ENCODE data around the gene EPB41. TPM values are rescaled to one million over a fixed set of nuclear protein-coding genes. Genes with fewer than 3 reads are reported as not detected.
A peak's percentile ranks its signal among the peaks of the same experiment; 100 is the strongest.

Gene EPB41
- total and polyA plus RNA-seq, 7 donors, result 13.2 to 35.1 (median 27.1) TPM

DNA sequence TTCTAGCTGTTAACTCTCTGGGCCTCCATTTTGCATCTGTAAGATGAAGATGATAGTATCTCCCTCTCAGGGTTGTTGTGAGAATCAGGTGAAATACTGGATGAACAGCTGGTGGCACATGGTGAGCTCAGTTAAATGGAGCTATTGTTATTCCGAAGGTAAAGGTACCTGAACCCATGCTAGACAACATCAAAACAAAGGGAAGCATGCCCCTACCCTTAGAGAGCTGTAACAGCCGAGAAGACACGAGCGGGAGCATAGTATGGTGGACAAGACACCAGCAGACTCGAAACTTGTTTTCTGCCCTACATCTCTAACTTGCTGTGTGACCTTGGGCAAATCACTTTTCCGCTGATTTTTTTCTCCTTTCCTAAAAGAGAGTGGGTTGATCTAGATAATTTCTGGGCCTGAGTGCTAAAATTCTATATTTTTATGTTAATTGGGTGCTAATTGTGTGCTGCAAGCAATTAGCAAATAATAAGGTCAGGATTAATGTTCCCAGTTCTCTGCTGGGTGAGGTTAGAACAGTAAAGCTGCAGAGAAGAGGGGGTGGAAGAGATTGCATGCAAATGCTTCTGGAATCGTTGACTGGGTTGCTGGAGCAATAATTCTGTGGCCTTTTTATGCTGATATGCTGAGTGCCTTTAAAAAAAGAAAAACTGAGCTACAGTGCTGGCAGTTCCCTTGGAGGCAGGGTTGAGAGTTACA is 198.5 kb downstream of the EPB41 start:
- DNase-seq, result no peak
- no peak for TF ChIP-seq EP300 (IDR thresholded peaks at IDR 0.05)
- peaks cover 0 to 5% (median 0%) of the 10 kb centered on the region in 4 donors for H3K4me1 ChIP-seq
- H3K36me3 ChIP-seq, result peaks cover 0 to 22% (median 0%) of the 10 kb centered on the region in 4 donors
- WGBS, 2 donors, result 88 to 89% methylated on average over 7 of the region's 7 CpGs
- H3K4me3 ChIP-seq, result no peak overlapping the region
- no peaks in the 10 kb centered on the region for H3K9me3 ChIP-seq
- H3K27ac ChIP-seq, result no peak overlapping the region
- intact Hi-C loops (cut with DNase I), result no loop called here
- H3K27me3 ChIP-seq, result no peaks in the 10 kb centered on the region

DNA sequence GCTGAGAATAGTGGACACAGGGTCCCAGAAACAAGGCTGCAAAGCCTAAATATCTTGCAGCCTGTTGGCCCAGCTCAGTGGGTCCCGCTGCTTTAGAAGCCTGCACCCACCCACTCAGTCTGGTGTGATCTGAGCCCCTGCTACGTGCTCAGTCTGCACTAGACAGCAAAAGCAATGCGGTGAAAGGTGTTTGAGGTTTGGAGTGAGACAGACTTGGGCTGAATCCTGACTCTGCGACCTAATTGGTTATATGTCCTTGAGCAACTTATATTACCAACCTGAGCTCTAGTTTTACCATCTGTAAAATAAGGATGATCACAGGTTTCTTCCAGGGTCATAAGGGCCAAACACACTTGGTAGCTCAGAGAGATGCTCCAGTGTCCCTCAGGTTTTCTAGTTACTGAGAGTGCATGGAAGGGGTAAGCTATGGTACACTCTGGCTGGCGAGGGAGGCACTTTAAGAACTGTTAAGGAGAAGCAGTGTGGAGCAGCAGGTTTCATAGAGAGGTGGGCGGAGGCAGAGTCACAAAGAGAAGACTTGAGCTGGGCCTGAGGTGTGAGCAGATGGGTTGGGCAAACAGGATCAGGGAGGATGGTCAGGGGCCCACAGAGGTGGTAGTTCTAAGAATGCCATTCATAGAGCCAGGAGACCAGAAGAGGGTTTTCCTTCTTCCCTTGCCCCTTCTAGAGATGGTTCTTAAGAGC is 199.2 kb downstream of the EPB41 start:
- TF ChIP-seq, protein P1, sequence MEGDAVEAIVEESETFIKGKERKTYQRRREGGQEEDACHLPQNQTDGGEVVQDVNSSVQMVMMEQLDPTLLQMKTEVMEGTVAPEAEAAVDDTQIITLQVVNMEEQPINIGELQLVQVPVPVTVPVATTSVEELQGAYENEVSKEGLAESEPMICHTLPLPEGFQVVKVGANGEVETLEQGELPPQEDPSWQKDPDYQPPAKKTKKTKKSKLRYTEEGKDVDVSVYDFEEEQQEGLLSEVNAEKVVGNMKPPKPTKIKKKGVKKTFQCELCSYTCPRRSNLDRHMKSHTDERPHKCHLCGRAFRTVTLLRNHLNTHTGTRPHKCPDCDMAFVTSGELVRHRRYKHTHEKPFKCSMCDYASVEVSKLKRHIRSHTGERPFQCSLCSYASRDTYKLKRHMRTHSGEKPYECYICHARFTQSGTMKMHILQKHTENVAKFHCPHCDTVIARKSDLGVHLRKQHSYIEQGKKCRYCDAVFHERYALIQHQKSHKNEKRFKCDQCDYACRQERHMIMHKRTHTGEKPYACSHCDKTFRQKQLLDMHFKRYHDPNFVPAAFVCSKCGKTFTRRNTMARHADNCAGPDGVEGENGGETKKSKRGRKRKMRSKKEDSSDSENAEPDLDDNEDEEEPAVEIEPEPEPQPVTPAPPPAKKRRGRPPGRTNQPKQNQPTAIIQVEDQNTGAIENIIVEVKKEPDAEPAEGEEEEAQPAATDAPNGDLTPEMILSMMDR (IDR thresholded peaks at IDR 0.05), result no peak
- TF ChIP-seq EP300 (IDR thresholded peaks at IDR 0.05) (no peak), POLR2A (IDR thresholded peaks at IDR 0.05) (no peak), POLR2AphosphoS5 (IDR thresholded peaks at IDR 0.05) (no peak)
- Histone ChIP-seq H3K4me3 (no peak overlapping the region), H3K36me3 (peaks cover 0 to 22% (median 0%) of the 10 kb centered on the region in 4 donors), H3K4me1 (peaks cover under 1 to 5% (median 4%) of the 10 kb centered on the region in 4 donors), H3K9me3 (no peaks in the 10 kb centered on the region), H3K27me3 (no peaks in the 10 kb centered on the region), H3K27ac (no peak overlapping the region)
- 77 to 80% methylated on average over 6 of the region's 6 CpGs for WGBS, 2 donors
- intact Hi-C loops (cut with DNase I), result no loop called here
- no peak for DNase-seq

DNA sequence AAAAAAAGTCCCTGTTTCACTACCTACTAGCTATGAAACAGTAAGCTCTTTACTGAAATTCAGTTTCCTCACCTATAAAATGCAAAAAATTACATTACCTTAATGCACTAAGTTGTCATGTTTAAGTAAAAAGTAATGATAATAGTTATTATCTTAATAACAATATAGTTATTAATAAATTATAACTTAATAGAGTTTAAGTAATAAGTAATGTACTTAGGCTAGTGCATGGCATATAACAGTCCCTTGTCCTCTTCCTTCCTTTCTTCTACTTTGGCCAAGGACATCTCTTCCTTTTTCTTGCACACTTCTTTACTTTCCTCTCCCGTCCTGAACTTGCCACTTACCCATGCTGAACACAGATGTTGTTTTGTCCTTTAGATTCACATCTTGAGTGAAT is 200.3 kb downstream of the EPB41 start:
- no peak overlapping the region for H3K27ac ChIP-seq
- WGBS, 2 donors, result 91 to 94% methylated on average over 1 of the region's 1 CpG
- TF ChIP-seq POLR2AphosphoS5 (IDR thresholded peaks at IDR 0.05) (no peak), EP300 (IDR thresholded peaks at IDR 0.05) (no peak), POLR2A (IDR thresholded peaks at IDR 0.05) (no peak)
- TF ChIP-seq, protein P1 (IDR thresholded peaks at IDR 0.05), result no peak
- H3K4me3 ChIP-seq, result no peak overlapping the region
- intact Hi-C loops (cut with DNase I), result no loop called here
- no peaks in the 10 kb centered on the region for H3K9me3 ChIP-seq
- peaks cover 5 to 16% (median 12%) of the 10 kb centered on the region in 4 donors for H3K4me1 ChIP-seq
- no peaks in the 10 kb centered on the region for H3K27me3 ChIP-seq
- no peak for DNase-seq
- peaks cover 0 to 14% (median 0%) of the 10 kb centered on the region in 4 donors for H3K36me3 ChIP-seq

DNA sequence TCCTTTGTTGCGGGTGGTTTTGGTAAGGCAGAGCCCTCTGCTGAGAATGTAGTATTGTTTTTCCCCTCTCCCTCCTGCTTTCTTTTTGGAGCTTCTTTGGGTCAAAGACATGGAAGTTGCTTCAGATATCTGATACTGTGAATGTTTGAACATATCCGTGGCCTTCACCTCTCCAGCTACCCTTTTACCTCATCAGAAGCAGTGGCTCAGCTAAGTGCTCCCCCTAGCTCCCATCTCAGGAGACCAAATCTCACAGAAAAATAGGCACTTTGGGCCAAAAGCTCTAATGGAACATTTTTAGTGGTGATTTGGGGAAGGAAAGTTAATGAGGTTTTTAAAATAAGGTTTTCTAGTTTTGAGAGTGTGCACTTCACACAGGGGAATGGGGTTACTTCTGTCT is 203.0 kb downstream of the EPB41 start:
- intact Hi-C loops (cut with DNase I), result no loop called here
- TF ChIP-seq POLR2A (IDR thresholded peaks at IDR 0.05), result no peak
- TF ChIP-seq, protein P1 (IDR thresholded peaks at IDR 0.05), result no peak
- no peak for TF ChIP-seq POLR2AphosphoS5 (IDR thresholded peaks at IDR 0.05)
- TF ChIP-seq EP300 (IDR thresholded peaks at IDR 0.05), result no peak
- Histone ChIP-seq H3K4me1 (peaks cover 0 to 42% (median 36%) of the 10 kb centered on the region in 4 donors), H3K4me3 (no peak overlapping the region), H3K9me3 (no peaks in the 10 kb centered on the region), H3K27ac (peak overlapping the region in 2 of 4 donors; percentile 25 to 99), H3K27me3 (no peaks in the 10 kb centered on the region), H3K36me3 (peaks cover 0 to 6% (median 0%) of the 10 kb centered on the region in 4 donors)
- no peak for DNase-seq
- WGBS, 2 donors, result 89 to 94% methylated on average over 2 of the region's 2 CpGs

Data from sigmoid colon (tissue), 7 donors.